HG03520 (cell line): Measurements from ENCODE around the gene ZC3H12C.

ENCODE experiments used
- ATAC-seq: cut with Tn5 transposase; IDR thresholded peaks from one replicate; pipeline ENCODE4 v1.9.1; 2021; ENCODE audit warnings: mild to moderate bottlenecking, moderate library complexity; ENCODE audit not compliant: unreplicated experiment

ZC3H12C gene

DNA sequence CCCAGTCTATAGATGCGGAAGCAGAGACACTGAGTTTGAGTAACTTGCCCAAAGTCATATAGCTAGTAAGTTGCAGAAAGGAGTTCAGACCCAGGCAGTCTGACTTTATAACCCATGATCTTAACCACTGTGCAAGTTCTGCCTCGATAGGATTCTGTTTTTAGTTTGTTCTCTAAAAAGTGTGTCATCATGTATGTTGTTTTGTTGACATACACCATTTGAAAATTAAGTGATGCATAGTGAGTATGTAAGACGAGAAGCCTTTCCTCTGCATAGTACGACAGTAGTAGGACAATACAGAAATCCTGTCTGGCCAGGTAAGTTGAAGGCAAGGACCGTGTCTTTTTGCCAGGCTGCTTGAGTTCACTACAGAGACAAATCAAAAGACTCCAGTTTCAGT is 3.3 kb downstream of the ZC3H12C start:
- ATAC-seq, result no peak

DNA sequence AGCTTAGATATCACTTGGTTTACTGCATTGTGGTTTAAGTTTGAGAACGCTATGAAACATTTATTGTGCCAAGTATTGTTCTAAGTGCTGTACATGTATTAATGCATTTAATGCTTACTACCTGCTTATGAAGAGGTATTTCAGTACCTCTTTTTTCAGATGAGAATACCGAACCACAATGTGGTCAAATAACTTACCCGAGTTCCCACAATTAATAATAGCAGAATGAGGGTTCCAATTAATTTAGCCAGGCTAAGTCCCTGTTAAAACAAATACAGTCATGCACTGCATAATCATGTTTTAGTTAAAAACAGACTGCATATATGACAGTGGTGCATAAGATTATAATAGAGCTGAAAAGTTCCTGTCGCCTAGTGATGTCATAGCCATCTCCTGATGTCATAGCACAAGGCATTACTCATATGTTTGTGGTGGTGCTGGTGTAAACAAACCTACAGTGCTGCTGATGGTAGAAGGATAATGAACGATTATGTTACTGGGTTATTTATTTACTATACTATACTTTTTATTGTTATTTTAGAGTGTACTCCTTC is 4.3 kb downstream of the ZC3H12C start:
- ATAC-seq, result no peak

DNA sequence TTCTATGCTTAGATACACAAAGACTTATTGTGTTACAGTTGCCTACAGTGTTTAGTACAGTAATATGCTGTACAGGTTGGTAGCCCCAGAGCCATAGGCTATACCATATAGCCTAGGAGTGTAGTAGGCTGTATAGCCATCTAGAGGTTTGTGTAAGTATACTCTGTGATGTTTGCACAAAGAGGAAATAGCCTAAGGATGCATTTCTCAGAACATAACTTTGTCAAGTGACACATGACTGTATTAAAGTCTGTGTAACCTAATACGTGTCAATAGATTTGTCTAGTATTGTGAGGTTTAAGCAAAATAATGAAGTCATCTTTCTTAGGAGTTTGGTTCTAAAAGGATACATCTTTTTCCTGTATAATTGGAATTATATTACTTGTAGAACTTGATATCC is 5.5 kb downstream of the ZC3H12C start:
- peak; percentile 57 for ATAC-seq

DNA sequence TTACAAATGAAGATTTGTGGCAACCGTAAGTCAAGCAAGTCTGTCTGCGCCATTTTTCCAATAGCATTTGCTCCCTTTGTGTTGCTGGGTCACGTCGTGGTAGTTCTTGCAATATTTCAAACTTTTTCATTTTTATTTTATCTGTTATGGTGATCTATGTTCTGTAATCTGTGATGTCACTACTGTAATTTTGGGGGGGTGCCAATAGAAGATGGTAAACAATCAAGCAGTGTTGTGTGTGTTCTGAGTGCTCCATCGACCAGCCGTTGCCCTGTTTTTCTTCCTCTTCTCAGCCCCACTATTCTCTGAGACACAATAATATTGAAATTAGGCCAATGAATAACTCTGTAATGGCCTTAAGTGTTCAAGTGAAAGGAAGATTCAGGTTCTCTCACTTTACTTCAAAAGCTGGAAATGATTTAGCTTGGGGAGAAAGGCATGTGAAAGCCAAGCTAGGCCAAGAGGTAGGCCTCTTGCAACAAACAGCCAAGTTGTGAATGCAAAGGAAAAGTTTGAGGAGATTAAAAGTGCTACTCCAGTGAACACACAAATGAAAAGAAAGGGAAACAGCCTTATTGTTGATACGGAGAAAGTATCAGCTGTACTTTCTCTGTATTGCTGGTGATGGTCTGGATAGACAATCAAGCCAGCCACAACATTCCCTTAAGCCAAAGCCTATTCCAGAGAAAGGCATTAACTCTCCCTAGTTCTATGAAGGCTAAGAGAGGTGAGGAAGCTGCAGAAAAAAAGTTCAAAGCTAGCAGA is 7.5 kb downstream of the ZC3H12C start:
- no peak for ATAC-seq

DNA sequence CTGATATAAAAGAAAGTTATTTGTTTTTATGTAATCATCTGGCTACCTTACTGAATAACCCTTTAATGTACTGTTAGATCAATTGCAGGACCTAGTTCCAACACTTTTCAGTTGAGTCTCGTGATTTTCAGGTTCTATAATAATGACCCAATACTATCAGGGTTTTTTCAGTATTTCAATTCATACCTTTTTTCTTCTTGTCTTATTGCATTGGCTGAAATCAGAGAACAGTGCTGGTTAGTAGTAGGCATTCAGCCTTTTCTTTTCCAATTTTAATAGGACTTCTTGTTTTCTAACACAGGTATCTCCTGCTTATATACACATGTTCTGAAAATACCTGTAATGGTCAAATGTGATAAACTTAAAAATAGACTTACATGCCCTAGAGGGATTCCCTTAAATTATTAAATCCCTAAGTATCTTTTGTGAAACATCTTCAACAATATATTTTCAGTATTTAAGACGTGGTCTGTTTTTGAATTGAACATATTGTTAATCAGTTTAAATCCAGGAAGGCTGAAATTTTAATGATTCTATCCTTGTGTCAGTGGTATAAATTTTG is 13.6 kb downstream of the ZC3H12C start:
- no peak for ATAC-seq

DNA sequence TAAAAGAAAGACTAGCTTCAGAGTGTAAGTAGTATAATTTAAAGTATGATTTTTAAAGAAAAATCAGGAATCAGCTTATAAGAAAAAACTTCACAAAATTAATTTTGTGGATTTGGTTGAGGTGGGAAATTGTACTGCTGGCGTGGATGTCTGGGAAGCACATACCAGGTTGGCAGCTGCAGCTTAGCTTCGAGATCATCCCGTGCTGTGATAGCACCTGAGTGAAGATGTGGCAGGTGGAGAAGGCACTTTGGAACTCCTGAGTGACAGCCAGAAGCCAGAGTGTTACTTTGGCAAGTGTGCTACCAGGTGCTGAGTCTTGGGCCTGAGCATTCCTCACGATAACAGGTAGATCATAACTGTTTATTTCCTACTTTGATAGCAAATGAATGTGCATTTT is 17.7 kb downstream of the ZC3H12C start:
- ATAC-seq, result no peak

DNA sequence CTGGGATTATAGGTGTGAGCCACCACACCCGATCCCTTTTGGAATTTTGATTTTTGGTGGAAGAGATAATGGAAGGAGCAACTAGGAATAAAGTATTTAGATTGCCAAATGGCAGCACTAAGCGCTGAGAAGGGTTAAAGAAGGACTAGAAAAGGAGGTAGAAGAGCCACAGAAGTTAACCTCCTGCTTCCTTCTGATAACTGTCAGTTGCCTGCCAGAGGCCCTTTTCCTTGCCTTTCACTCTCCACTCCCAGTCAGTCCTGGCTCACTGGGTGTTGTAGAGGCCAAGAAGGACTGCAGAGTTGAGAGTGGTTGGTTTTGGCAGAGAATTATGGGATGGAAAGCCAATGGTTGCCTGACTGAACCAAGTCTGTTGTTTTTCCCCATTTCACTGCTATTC is 19.3 kb downstream of the ZC3H12C start:
- ATAC-seq, result no peak

DNA sequence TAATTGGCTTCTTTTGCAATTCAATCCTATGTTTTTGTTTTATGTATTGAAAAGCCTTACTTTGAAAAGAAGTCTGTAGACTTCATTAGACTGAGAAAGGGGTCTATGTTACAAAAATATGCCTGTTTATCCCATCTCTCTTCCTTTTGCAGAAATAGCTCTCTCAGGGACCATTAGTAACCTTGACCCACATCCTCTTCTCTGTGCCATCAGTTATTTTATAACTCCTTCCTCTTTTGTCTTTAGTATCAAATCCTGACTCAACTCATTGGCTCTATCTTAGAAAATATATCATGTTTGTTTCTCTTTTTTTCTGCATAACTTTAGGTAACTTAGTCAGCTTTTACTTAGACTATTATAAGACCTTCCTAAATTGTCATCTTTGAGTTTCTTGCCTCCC is 20.3 kb downstream of the ZC3H12C start:
- ATAC-seq, result no peak

DNA sequence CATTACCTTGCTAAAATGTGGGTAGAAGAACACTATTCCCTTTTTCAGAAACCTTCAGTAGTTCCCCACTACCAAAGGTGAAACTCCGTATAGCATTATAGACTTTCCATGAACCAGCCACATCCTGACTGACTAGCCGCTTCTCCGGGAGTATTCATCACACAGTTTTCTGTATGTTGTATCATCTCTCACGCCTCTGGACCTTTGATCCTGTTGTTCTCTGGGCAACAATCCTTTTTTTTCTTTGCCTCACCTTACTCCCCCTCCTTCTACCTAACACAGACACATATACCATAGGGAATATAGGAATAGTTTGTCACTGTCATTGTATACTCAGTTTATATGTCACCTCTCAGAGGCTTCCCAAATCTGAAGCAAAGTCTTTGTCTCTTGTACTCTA is 20.8 kb downstream of the ZC3H12C start:
- no peak for ATAC-seq

DNA sequence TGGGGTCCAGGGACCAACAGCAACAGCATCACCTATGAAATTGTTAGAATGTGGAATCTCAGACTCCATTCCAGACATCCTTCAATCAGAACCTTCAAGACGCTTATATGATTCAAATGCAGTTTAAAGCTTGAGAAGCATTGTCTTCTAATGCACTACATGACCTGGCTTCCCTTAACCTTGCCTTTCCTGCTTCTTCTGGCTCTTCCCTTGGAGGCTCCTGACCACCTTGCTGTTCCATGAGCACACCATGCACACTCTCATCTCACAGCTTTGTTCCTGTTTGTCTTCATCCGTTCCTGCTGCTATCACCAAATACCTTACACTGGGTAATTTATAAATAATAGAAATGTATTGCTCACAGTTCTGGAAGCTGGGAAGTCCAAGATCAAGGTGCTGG is 26.1 kb downstream of the ZC3H12C start:
- ATAC-seq, result no peak

DNA sequence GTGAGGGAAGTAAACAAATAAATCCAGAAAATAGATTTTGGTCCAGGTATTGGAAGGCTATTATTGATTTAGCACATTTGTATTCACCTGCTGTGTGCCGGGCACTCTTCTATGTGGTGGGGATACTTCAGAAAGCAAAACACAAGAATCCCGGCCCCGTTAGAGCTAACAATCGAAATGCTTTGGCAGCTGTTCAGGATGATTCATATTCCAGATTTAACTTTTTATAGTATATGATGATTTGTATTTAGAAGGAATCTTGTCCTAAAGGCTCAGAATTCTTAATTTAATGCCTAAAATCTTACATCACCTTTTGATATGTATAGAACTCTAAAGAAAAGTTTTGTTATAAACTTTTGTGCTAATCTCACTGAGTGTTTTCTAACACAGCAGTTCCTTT is 28.0 kb downstream of the ZC3H12C start:
- ATAC-seq, result no peak

DNA sequence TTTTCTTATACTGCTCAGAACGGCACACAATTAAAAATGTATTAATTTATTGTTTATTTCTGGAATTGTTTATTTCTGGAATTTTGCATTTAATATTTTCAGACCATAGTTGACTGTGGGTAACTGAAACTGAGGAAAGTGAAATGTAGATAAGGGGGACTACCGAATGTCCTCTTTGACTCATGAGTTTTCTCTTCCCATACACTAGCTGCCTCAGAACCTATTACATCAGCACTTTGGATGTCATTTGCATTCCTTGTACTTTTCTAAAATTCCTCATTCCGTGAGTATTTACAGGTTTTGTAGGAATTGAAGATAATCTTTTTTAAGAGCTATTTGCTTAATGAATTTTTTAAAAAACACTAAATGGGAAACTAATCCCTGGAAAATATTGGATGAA is 29.8 kb downstream of the ZC3H12C start:
- no peak for ATAC-seq

DNA sequence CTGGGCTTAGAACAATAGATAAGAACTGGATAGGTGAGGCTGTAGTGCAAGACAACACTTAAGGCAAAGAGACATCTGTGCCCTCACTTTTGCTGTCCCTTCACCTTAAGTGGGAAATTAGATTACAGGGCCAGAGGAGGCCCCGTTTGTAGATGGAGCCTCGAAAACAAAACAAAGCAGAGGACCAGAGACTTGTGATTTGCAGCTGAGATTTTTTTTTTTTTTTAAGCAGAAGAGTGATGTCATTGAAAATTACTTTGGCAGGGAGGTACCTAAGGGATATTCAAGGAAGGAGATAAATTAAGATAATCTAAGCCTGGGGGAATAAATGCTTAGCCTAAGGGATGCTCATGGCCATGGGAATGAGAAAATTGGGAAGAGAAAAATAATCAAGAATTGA is 31.4 kb downstream of the ZC3H12C start:
- ATAC-seq, result no peak

DNA sequence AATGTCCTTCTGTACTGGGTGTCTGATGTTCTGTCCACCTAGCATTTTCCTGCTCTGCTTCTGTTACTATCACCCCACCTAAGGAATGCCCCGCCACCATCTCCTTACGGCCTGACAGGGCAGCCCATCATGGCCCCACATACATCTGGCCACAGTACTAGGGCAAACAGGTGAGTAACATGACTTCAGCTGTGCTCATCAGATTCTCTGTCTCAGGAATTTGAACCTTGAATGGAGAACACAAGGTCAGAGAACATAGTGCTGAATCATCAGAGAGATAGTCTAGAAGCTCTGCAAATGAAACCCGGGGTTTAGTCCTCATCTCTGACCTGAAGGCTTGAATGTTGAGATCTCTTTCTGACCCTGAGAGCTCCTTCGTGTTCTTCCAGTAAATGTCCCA is 32.4 kb downstream of the ZC3H12C start:
- no peak for ATAC-seq

DNA sequence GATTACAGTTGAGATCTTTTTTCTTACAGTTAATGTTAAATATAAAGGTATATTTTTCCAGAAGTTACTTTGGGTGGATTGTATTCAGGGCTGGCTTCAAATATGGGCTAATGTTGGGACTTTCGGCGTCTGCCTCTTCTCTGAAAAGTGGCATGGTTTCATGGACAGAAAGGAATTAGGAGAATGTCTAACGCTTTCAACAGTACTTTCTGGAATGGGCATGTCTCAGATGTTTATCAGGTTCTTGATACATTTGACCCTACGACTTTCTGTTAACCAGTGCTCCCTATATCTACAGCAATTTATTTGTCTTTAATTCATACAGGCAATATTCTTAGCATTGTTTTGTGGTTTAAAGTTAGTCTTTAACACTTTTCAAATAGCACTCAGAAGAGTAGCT is 33.7 kb downstream of the ZC3H12C start:
- no peak for ATAC-seq

DNA sequence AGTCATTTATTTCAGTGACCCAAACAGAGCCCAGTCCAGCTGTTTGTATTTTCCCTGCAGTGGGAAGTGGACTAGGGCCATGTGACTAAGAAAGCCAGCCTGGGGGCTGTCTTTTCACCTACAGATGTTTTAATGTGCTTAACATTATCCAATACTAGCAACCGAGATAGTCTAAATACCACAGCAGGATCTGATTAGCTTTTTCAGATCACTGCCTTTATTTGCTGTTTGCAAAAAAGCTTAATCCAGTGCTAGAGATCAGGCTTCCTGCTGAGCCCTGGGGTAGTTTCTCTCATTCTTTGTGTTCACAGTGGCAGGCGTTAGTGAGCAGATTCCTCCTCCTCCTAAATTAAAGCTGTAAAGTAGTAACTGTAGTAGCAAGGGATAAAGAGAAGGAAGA is 35.0 kb downstream of the ZC3H12C start:
- no peak for ATAC-seq

DNA sequence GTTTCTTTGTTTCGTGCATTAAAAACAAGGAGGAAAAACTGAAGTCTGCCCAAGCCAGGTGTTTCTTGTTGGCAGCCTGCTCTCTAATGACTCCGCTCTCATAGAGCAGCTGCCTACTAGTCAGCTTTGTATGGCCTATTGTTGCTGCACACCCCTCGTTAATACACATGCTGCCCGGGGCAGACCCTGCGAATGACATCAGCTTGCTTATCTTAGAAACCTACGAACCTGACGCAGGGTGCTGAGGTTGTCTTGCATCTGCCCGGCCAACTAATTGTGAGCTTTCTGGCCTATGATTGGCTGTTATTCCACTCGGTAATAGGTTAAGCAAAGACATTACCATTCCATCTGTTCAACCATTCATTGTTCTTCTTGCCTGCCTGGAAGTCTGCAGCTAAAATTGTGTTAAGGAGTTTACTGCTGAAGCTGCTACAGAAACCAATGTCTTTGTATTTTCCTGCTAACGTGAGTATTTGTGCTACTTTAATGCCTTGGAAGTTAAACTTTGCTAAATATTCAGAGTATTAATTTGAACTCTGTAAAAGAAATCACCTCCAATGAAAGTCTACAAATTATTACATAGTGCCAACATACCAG is 37.5 kb downstream of the ZC3H12C start:
- no peak for ATAC-seq

DNA sequence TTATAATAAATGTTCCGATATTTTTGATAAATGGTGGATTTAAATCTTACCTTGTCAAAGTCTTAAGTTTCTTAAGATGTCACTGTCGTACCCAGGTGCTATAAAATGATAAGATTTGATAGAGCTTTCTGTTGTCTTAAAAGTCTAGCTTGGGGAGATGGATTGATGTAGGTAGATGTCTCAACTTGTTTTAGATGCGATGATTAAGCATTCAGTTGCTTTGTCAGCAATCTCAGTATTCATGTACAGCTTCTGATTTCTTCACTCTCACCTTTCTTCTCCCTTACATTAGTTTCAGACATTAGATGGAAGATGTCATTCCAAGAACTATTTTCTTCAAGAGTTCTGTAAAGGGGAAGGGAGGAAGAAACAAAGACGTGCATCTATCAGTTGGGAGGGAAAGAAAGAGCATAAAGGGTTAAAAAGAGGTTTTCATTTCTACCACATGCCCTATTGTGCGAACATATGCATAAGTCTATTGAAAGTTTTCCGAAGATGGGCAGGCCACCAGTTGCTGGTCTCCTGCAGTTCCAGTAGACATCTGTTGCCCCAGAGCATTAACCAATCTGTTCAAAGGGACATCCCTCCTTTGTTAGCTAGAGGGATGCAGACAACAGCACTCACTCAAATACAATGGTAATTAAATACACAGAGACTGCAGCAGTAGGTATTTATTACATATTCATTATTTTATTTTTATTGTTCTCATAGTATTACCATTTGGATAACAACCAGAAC is 38.4 kb downstream of the ZC3H12C start:
- no peak for ATAC-seq

DNA sequence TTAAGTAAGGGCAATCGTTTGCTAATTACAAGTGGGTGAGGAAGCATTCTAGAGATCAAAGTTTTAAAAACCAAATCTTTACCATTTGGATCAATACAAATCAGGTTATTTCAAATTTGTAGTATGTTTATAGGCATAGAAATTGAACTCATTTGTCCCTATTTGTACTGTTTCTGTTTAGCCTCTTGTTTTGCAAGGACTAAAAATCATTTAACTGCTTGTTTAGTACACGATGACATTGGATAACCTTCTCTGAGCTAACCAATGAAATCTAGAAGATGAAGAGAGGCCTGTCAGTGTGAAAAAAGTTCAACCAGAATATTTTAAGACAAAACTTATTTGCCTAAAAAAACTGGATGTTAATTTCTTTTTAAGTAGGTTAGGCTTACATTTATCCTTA is 40.0 kb downstream of the ZC3H12C start:
- no peak for ATAC-seq

DNA sequence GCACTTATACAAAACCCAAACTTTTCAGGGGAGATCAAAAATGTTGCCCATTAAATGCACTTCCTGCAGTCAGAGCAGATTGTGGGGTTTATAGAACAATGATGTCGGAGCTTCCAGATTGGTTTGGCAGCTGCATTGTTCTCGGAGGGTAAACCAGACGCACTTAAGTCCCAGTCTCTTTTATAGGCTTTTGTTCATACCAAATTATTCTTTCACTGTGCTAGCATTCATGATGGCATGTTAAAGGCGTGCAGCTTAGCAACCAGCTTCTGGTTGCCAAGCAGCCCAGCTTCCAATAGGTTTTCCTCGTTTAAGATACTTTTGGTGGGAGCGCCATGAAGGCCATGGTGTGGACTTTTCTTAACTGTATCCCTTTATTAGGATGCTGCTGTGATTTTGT is 40.9 kb downstream of the ZC3H12C start:
- ATAC-seq, result no peak

DNA sequence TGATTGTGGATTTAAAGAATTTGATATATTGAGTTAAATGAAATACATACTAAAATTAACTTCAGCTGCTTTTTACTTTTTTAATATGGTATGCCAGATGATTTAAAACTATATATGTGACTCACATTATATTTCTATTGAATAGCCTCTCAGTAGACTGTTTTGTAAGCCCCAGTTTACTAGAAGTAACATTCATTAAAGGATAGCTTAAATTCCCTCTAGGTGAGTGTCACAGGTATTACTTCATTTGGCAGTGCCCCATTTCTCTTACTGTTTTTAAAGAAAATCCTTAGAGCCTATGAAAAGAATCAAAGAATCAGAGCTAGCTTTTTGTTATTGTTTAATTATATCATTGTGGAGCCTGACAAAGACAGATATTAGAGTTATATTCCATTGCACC is 48.6 kb downstream of the ZC3H12C start:
- ATAC-seq, result no peak
